ENCODE measurements around the gene UBAC2.
A peak's percentile ranks its signal among the peaks of the same experiment; 100 is the strongest.

Gene UBAC2

GRCh38 chr13:99299256-99299919, 98.7 kb downstream of the UBAC2 start:
- DNase-seq: peak; percentile 41

GRCh38 chr13:99299920-99300341, 99.3 kb downstream of the UBAC2 start:
- no peak for DNase-seq

GRCh38 chr13:99301056-99301838, 100.6 kb downstream of the UBAC2 start:
- no peak for DNase-seq

GRCh38 chr13:99301913-99302636, 101.4 kb downstream of the UBAC2 start:
- no peak for DNase-seq

GRCh38 chr13:99302637-99303505, 102.2 kb downstream of the UBAC2 start:
- no peak for DNase-seq

GRCh38 chr13:99303863-99304521, 103.3 kb downstream of the UBAC2 start:
- DNase-seq: no peak

GRCh38 chr13:99304541-99304940, 103.9 kb downstream of the UBAC2 start:
- DNase-seq: no peak

- peak; percentile 51 for DNase-seq
These were observed 104.5 kb downstream of the UBAC2 start for GRCh38 chr13:99305158-99305557.

- no peak for DNase-seq
These were observed 104.9 kb downstream of the UBAC2 start for GRCh38 chr13:99305566-99305965.

- peak; percentile 65 for DNase-seq
These were observed 106.6 kb downstream of the UBAC2 start, which contains the start of gene GPR183 for GRCh38 chr13:99307247-99307646. GPR183 (minus strand) TSS chr13:99307399; CDS start chr13:99296145, 11,254 bp downstream.

- peak; percentile 57 for DNase-seq
These were observed 107.1 kb downstream of the UBAC2 start for GRCh38 chr13:99307648-99308339.

GRCh38 chr13:99308471-99309087, 107.9 kb downstream of the UBAC2 start:
- no peak for DNase-seq

- DNase-seq: no peak
These were observed 109.9 kb downstream of the UBAC2 start for GRCh38 chr13:99310382-99311031.

- DNase-seq: no peak
These were observed 110.5 kb downstream of the UBAC2 start for GRCh38 chr13:99311137-99311536.

- no peak for DNase-seq
These were observed 111.3 kb downstream of the UBAC2 start for GRCh38 chr13:99311748-99312492.

GRCh38 chr13:99312493-99312883, 111.8 kb downstream of the UBAC2 start:
- peak; percentile 58 for DNase-seq

GRCh38 chr13:99313501-99313900, 112.8 kb downstream of the UBAC2 start:
- DNase-seq: no peak

GRCh38 chr13:99313941-99314340, 113.3 kb downstream of the UBAC2 start:
- DNase-seq: no peak

- DNase-seq: no peak
These were observed 114.1 kb downstream of the UBAC2 start for GRCh38 chr13:99314640-99315176.

Measured in hematopoietic multipotent progenitor cell treated with erythropoietin and hydrocortisone succinate and interleukin-3 and kit ligand, for 6 days (in vitro differentiated cells).